Ovary (tissue), 9 donors: Measurements from ENCODE around the gene ZNF274. TPM values are rescaled to one million over a fixed set of nuclear protein-coding genes. Genes with fewer than 3 reads are reported as not detected.

Experiments
- DNase-seq, 5 donors: peaks; one replicate each; pipeline ENCODE4 v3.0.0-alpha.2; 2019 to 2020
- H3K27ac ChIP-seq, 2 donors: fragments of 200-600 bp; one replicate each; pipeline versions ENCODE4 v1.5.1 to v1.8.0; 2019 to 2022
- H3K27me3 ChIP-seq: fragments of 200-600 bp; one replicate; pipeline ENCODE4 v1.8.0; 2022
- H3K36me3 ChIP-seq: fragments of 200-600 bp; sonication (generic); one replicate; pipeline ENCODE4 v1.5.1; 2019
- H3K4me1 ChIP-seq: one replicate; pipeline ENCODE4 v1.8.1; 2013; ENCODE audit warnings: mild to moderate bottlenecking, moderate library complexity; ENCODE audit not compliant: insufficient read depth
- H3K4me3 ChIP-seq: fragments of 200-600 bp; sonication (generic); one replicate; pipeline ENCODE4 v1.5.1; 2017
- H3K9me3 ChIP-seq, 2 donors: fragments of 200-600 bp in 1 of 2; sonication (generic) in 1 of 2; one replicate each; pipeline versions ENCODE4 v1.5.1 to v1.8.1; 2013 to 2019; ENCODE audit warnings: mild to moderate bottlenecking in 1 of 2, moderate library complexity in 1 of 2
- EP300 ChIP-seq: sonication (generic); formaldehyde crosslinking; IDR thresholded peaks from one replicate; pipeline ENCODE4 v1.6.1; 2017; ENCODE audit warnings: antibody characterized with exemption
- POLR2A ChIP-seq: fragments of 450-650 bp; IDR thresholded peaks from one replicate; pipeline ENCODE4 v1.6.1; 2017; ENCODE audit warnings: antibody characterized with exemption, mild to moderate bottlenecking, moderate library complexity
- WGBS, 3 donors: extraction: QIAGEN DNeasy Blood & Tissue Kit in 1 of 3; methylation state at CpG; one replicate each; pipeline versions ENCODE4 v1.1.5 to v1.1.7; 2013 to 2017; 5-methylcytosine and 5-hydroxymethylcytosine counted together
- intact Hi-C, 4 donors: fragments of 100-400 bp; cut with DNase I; formaldehyde crosslinking; loops; one replicate each; pipeline versions ENCODE4 v1.11.0 to v1.15.1; 2022 to 2023
- polyA plus RNA-seq, 2 donors: library from polyadenylated mRNA; stranded (reverse); fragments of 200-250 nt in 1 of 2; fragments of 350-450 nt in 1 of 2; fragmentation: Illumina TruSeq in 1 of 2; extraction: RNeasy Lipid Tissue Mini Kit (QIAGEN cat#74804) in 1 of 2; gene quantifications; one replicate each; pipeline ENCODE4 v1.2.3, GENCODE V29; 2013 to 2014
- total RNA-seq, 7 donors: library from RNA; depleted of rRNA in 2 of 7; stranded (reverse); fragments of >200 nt in 2 of 7; fragmentation: NEBNext Ultra II Directional in 3 of 7; extraction: Animal tissue kit (Norgen Biotek cat#: 25700) in 3 of 7; gene quantifications; one replicate each; pipeline versions ENCODE4 v1.1.0 to v1.2.4, GENCODE V29; 2016 to 2023
- TF ChIP-seq, protein P1 (sequence below), 3 donors: fragments of 450-650 bp in 2 of 3; fragments of 200-600 bp in 1 of 3; IDR thresholded peaks; one replicate each; pipeline versions ENCODE4 v1.5.1 to v1.8.0; 2016 to 2022; ENCODE audit warnings: antibody characterized with exemption in 3 of 3, mild to moderate bottlenecking in 1 of 3
- donor health status: DM: no; HTN: no; CAD: no; lungs with moderate emphysema.
- donor health status: DM: no; HTN: no; CAD: no.
- donor health status: Bipolar disorder and iron deficiency.
- donor health status: DM: yes; HTN: yes; CAD: no.
- donor health status: DM: no; HTN: no; CAD: no.
- donor health status: DM: yes; HTN: yes; CAD: no.

The ZNF274 gene
- total and polyA plus RNA-seq, 9 donors = 20.4 to 61.5 (median 39.8) TPM

DNA sequence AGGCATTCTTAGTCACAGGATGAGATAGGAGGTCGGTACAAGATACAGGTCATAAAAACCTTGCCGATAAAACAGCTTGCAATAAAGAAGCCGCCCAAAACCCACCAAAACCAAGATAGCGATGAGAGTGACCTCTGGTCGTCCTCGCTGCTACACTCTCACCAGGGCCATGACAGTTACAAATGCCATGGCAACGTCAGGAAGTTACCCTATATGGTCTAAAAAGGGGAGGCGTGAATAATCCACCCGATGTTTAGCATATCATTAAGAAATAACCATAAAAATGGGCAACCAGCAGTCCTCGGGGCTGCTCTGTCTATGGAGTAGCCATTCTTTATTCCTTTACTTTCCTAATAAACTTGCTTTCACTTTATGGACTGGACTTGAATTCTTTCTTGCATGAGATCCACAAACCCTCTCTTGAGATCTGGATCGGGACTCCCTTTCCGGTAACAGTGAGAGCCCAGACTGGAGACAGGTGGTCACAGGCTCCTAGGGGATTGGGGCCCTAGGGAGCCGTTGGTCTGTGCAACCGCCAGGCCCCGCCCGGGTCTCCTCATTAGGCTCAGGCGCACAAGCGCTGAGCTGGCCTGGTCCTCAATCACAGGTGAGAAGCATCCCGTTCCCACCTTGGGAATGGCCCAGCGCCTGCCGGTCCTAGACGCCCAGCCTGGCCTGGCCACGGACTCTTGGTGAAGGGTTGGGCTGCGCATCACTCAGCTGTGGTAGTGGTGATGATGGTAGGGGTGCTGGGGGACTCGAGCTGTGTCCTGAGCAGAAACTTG is 34.9 kb downstream of the ZNF274 start:
- intact Hi-C loops = no loop called here

DNA sequence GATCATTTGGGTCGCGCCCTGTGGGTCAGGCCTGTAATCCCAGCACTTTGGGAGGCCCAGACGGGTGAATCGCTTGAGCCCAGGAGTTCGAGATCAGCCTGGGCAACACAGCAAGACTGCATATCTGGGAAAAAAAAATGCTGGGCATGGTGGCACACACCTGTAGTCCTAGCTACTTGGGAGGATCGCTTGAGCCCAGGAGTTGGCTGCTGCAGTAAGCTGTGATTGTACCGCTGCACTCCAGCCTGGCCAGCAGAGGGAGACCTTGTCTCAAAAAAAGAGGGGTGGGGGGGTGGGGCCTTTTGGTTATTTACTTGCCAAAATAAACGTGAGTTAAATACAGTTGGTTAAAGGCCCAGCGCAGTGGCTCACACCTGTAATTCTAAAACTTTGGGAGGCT is 36.0 kb downstream of the ZNF274 start:
- Histone ChIP-seq H3K4me3 (no peak overlapping the region), H3K36me3 (no peaks in the 10 kb centered on the region), H3K27ac (no peak overlapping the region), H3K4me1 (no peaks in the 10 kb centered on the region), H3K9me3 (peaks cover 7 to 43% of the 10 kb centered on the region in 2 donors), H3K27me3 (no peaks in the 10 kb centered on the region)
- DNase-seq = no peak
- WGBS, 3 donors = 45 to 56% (median 51%) methylated on average over 9 of the region's 9 CpGs
- TF ChIP-seq EP300 = no peak
- TF ChIP-seq, protein P1, sequence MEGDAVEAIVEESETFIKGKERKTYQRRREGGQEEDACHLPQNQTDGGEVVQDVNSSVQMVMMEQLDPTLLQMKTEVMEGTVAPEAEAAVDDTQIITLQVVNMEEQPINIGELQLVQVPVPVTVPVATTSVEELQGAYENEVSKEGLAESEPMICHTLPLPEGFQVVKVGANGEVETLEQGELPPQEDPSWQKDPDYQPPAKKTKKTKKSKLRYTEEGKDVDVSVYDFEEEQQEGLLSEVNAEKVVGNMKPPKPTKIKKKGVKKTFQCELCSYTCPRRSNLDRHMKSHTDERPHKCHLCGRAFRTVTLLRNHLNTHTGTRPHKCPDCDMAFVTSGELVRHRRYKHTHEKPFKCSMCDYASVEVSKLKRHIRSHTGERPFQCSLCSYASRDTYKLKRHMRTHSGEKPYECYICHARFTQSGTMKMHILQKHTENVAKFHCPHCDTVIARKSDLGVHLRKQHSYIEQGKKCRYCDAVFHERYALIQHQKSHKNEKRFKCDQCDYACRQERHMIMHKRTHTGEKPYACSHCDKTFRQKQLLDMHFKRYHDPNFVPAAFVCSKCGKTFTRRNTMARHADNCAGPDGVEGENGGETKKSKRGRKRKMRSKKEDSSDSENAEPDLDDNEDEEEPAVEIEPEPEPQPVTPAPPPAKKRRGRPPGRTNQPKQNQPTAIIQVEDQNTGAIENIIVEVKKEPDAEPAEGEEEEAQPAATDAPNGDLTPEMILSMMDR (IDR thresholded peaks at IDR 0.05) = no peak
- TF ChIP-seq POLR2A = no peak
- intact Hi-C loops = no loop called here

More for the DNA sequence above, 34.9 kb downstream of the ZNF274 start:
- Histone ChIP-seq H3K9me3 (peaks cover 13 to 52% of the 10 kb centered on the region in 2 donors), H3K27me3 (no peaks in the 10 kb centered on the region), H3K27ac (no peak overlapping the region), H3K36me3 (peaks cover 1% of the 10 kb centered on the region), H3K4me1 (no peaks in the 10 kb centered on the region), H3K4me3 (no peak overlapping the region)
- no peak for DNase-seq
- TF ChIP-seq EP300 (no peak), POLR2A (no peak)
- TF ChIP-seq, protein P1 (IDR thresholded peaks at IDR 0.05) = no peak
- WGBS, 3 donors = 93 to 96% (median 94%) methylated on average over 25 of the region's 25 CpGs

GRCh38 chr19:58227964-58228584 is 45.2 kb downstream of the ZNF274 start:
- H3K36me3 ChIP-seq = no peaks in the 10 kb centered on the region
- peak overlapping the region in 1 of 2 donors; percentile 61 for H3K27ac ChIP-seq
- 7 to 8% (median 8%) methylated on average over 23 of the region's 23 CpGs for WGBS, 3 donors
- peak overlapping the region; percentile 85 for H3K4me3 ChIP-seq
- H3K4me1 ChIP-seq = peaks cover 8% of the 10 kb centered on the region
- H3K27me3 ChIP-seq = no peaks in the 10 kb centered on the region
- peaks cover 0 to 25% of the 10 kb centered on the region in 2 donors for H3K9me3 ChIP-seq
- intact Hi-C loops = no loop called here
- DNase-seq = no peak
- TF ChIP-seq EP300 (no peak), POLR2A (no peak)
- TF ChIP-seq, protein P1 (IDR thresholded peaks at IDR 0.05) = no peak

GRCh38 chr19:58228585-58229254 is 45.9 kb downstream of the ZNF274 start, which contains the start of gene ZNF544:
Gene ZNF544, plus strand, starts transcription at chr19:58228914. Its CDS starts 15,110 bp downstream, at chr19:58244024.
- Histone ChIP-seq H3K27ac (peak within 1 kb of the TSS in 1 of 2 donors; percentile 61), H3K27me3 (no peaks in the 10 kb centered on the region), H3K4me3 (peak within 1 kb of the TSS; percentile 85), H3K4me1 (peaks cover 8% of the 10 kb centered on the region), H3K9me3 (peaks cover 0 to 28% of the 10 kb centered on the region in 2 donors), H3K36me3 (no peaks in the 10 kb centered on the region)
- TF ChIP-seq, protein P1 (IDR thresholded peaks at IDR 0.05) = peak in 2 of 3 donors; percentile 14 to 16
- TF ChIP-seq POLR2A (peak; percentile 33), EP300 (no peak)
- intact Hi-C loops = no loop called here
- 0% methylated on average over 58 to 62 of the region's 62 CpGs for WGBS, 3 donors
- peak; percentile 65 to 76 (median 67) for DNase-seq
